T-helper 1 cell treated with Interleukin-12 subunit alpha and Interleukin-12 subunit beta and Interleukin-4 antibody, amounts not matched to agents 30 ng/mL and 1 ng/mL, for 36 hours (primary cell): ENCODE results near the gene DGCR8. TPM values are rescaled to one million over a fixed set of nuclear protein-coding genes. Genes with fewer than 3 reads are reported as not detected.

ENCODE experiments used
- intact Hi-C: fragments of 100-400 bp; cut with micrococcal nuclease; formaldehyde crosslinking; loops from one replicate; pipeline ENCODE4 v1.15.1; 2024
- total RNA-seq: library from RNA; stranded (reverse); gene quantifications from 2 replicates; pipeline ENCODE4 v1.2.3, GENCODE V29; 2022

DGCR8 gene
- total RNA-seq, 1 donor from 2014 or later: 66.1 TPM

- intact Hi-C loops: no loop called here
Observed at GRCh38 chr22:20108757-20109230, 28.8 kb downstream of the DGCR8 start.

DNA sequence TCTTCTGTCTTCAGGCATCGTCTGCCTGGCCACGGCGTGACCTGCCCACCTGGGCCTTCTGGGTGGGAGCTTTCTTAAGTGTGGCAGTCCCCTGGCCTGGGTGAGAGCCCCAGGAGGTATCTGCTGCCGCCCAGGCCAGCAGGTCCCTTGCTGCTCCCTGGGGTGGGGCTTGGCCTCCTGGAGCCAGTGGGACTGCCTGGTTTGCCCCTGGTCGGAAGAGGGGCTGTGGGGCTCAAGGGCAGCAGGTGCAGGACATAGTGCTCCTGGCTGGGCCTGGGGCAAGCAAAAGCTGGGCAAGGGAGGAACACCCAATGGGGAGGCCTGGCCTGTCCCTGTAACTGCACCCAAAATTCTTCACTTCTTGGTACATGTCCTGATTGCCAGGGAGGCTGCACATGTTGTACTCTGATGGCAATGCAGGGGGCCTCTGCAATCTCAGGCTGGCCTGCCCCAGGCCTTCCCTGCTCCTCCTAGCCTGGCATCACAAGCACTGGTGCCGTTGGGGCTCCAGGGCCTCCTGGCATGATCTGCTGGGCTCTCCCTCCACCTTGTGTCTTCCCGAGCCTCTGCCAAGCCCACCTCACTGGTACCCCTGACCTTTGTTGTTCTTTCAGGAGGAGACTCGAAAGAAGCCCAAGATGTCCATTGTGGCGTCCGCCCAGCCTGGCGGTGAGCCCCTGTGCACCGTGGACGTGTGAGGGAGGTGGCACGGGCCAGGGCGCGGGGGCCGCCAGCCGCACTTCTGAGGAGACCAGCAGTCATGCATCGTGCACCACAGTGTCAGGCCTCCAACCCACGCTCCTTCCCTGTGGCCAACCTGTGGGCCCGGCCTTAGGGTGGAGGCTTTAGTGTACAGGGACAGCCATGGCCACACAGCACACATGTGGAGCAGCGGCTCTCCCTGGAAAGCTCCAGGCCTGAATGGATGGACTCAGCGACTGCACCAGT, 29.6 kb downstream of the DGCR8 start:
- intact Hi-C loops: no loop called here

DNA sequence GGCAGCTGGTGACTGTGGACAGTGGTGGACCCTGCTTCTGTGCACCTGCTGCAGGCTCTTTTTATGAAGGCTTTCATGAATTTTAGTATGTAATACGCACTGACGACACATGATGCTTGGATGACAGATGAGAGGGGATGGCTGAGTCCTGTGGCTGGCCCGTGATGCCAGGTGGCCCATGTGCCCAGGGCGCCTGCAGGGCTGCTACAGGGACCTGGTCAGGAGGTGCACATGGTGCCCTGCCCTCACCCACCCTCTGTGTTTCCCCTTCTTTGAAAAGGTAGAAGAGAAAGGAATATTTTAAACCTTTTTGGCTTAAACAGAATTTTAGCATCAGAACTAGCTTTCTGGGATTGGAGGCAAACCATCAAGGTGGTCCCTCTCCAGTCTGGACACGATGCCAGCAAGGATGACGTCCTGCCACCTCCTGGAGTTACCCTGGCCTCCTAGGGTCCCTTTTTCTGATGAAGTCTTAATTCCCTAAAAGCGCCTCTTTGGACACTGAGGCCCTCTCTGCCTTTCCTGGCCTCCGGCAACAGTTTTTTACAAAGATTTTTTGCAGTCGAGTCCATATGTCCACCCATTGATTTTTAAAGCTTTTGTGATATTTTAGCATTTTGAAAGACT, 30.4 kb downstream of the DGCR8 start:
- intact Hi-C loops: no loop called here

- intact Hi-C loops: no loop called here
Observed at GRCh38 chr22:20111045-20111688, 31.1 kb downstream of the DGCR8 start.

DNA sequence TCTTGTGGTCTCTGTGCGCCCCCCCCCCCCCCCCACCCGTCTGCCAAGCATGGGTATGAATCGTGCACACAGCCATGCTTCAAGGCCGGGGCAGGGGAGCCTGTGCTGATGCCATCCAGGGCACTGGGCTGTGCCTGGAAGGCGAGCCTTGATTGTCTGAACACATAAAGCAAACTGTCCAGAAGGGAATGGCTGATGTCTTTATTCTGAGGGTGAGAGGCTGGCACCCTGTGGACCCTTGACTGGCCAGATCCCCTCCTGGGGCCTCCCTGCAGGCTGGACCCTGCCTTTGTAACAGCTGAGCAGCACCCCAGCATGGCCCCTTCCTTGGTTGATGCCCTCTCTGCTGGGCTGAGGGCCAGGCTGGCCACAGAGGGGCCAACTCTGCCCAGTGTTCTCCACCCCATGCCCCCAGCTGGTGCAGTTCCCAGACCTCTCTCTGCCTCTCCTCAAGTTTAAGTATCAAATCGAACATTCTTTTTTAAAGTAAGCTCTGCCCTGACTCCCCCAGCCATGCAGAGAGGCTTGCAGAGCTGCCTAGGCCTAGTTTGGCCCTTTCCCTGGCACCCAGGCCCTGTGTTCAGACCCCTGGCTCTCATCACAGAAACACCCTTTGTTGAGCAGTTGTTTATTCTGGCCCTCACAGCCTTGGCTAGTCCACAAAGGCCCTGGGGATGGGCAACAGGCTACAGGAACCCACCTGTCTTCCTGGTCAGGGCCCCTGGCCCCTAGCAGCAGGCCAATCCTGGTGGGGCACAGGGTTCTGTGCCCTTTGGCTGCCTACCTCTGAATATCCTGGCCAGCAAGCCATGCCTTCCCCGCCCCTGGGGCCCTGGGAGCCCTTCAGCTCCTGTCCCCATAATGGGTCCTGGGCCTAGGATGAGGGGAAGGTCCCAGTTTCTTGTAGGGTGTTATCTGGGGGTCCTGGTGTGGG, 31.9 kb downstream of the DGCR8 start:
- intact Hi-C loops: no loop called here

GRCh38 chr22:20112623-20113511, 32.8 kb downstream of the DGCR8 start:
- intact Hi-C loops: no loop called here

DNA sequence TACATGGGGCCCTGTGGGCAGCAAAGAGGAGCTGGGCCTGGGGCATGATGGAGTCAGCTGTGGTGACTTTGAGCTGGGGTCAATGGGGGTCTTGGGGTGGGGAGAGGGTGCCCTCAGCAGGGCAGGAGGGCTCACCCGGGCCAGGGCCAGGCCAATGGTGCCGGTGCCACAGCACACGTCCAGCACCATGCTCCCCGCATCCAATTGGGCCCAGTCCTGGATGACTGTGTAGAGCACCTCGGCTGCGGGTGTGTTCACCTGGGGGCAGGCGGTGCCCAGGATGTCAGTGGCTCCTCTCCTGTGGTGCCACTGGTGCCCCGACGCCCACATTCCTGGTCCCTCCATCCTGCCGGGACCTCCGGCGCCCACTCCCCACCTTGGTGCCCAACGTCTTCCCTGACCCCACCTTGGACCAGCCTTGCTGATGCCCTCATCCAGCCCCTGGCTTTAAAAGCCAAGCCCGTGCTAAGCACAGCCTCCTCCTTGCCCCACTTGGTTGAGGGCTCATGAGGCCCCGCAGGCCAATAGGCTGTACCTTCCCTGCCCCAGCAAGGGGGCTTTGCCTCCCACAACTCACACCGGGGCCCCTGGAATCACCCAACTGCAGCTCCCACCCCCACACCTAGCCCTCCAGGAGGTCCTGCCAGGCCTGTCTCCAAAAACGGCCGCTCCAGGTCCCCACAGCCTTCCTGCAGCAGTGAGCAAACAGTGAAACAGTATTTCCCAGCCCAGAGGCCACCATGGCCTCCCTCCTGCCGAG, 33.7 kb downstream of the DGCR8 start:
- intact Hi-C loops: no loop called here

DNA sequence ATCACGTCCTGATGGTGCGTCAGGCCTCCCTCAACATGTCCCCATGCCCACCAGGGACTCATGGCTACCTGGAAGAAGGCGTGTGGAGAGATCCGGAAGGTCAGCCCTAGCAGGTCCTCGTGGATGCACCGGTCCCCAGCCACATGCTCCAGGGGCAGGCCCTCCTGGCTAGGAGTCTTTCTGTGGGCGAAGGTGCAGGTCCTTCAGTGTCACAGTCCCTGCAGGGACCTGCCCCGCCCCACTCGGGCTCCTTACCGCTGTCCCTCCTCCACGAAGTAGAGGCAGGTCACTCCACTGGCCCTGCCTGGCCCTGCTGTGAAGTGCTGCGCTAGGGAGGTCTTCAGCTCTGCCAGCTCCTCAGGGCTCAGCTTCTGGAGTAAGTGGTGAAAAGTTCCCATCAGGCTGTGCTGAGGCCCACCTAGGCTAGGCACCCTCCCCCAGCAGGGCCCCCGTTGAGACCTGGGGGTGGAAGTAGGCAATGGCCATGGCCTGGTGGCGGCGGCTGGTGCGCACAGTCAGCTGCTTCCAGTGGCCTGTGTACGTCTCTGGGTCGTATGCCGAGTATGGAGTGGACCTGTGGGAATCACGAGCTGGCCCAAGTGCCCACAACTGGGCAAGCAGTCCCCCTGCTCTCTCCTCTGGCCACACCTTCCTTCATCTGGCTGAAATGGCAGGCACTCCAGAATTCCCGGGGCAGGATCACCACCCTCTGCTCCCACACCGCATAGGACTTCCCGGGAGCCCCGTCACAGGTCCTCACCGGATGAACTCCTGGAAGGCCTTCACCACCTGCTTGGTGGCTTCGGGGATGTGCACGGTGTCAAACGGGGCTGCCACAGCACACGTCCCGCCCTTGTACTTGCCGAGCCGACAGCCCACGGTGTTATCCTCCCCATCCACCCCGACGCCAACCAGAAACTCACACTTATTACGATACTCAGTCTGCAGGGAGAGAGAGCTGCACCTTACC, 34.8 kb downstream of the DGCR8 start:
- intact Hi-C loops: loop anchor here (5.0 kb wide), 2 partner anchors 393 to 992 kb away; partner anchors contain the start of genes DGCR2 and MED15

DNA sequence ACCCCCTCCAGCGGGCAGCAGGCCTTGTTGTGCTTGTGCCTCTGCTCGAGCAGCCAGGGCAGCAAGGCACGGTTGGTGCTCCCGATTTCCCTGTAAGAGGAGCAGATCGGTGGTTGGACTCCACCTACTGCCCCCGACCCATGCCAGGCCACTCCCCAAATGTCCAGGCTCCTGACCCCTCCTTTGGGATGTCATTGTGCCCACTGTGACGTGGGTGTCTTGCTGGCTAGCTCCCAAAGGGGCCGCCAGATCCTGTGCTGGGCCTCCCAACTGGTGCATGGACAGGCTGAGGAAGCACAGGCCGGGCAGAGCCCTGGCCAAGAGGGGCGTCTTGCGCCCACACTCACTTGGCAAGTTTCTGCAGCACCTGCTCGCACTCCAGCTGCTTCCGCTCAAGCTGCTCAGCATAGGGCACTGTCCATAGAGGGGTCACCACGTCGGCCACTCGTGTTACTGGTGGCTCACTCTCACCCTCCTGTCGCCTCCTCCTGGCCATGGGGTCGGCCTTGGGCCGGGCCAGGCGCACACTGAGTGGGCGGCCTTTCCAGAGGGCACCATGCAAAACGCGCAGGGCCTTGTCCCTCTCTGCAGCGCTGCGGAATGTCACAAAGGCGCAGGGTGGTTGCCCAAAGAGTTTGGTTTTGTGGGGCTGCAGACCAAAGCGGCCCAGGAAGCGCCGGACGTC, 35.8 kb downstream of the DGCR8 start, which contains the start of gene RANBP1:
Gene RANBP1, plus strand, starts transcription at position 414 of the 685 bp plus-strand sequence. Its CDS starts 81 bp downstream, at position 495.
- intact Hi-C loops: loop anchor here (2.0 to 5.0 kb wide), 4 partner anchors 261 to 994 kb away; partner anchors contain the start of genes DGCR2, GNB1L, MED15 and PI4KA

GRCh38 chr22:20116376-20116950, 36.4 kb downstream of the DGCR8 start:
- intact Hi-C loops: loop anchor here (2.0 to 5.0 kb wide), 4 partner anchors 262 to 994 kb away; partner anchors contain the start of genes DGCR2, GNB1L, MED15 and PI4KA

GRCh38 chr22:20116951-20117632, 37.1 kb downstream of the DGCR8 start, which contains the start of gene TRMT2A:
TSS of gene TRMT2A (minus strand) at chr22:20117226. CDS start at chr22:20116906, 320 bp downstream.
- intact Hi-C loops: loop anchor here (1.0 to 5.0 kb wide), 12 partner anchors 14 to 995 kb away; partner anchors contain the start of genes ARVCF, DGCR2, DGCR6L and DGCR8

DNA sequence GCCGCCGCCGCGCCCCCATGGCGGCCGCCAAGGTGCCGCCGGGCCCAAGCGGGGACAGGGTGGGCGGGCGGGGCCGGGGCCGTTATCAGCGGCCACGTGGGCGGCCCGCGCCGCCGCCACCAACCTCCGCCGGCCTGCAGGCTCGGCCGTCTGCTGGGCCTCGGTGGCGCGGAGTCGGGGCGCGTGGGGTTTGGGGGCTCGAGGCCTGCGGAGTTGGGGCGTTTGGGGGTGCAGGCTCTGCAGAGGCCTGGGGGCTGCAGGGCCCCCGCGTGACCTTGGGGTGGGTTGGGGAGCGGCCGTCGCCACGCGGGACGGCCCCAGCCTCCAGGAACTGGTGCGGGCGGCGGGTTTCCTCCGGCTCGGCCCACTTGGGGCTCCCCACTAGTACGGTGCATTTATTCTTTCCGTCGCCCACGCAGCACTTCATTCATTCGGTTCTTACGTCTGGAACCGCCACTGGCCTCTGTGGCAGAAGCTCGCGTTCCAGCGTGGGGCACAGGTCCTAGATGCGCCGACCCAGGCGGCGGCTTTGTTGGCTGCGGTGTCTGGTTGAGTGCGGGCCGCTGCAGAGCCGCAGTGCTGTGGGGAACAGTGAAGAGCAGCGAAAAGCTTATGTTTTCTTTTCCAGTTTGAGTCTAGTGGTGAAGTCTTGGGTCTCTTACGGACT, 37.7 kb downstream of the DGCR8 start:
- intact Hi-C loops: loop anchor here (1.0 to 5.0 kb wide), 12 partner anchors 14 to 995 kb away; partner anchors contain the start of genes ARVCF, DGCR2, DGCR6L and DGCR8

DNA sequence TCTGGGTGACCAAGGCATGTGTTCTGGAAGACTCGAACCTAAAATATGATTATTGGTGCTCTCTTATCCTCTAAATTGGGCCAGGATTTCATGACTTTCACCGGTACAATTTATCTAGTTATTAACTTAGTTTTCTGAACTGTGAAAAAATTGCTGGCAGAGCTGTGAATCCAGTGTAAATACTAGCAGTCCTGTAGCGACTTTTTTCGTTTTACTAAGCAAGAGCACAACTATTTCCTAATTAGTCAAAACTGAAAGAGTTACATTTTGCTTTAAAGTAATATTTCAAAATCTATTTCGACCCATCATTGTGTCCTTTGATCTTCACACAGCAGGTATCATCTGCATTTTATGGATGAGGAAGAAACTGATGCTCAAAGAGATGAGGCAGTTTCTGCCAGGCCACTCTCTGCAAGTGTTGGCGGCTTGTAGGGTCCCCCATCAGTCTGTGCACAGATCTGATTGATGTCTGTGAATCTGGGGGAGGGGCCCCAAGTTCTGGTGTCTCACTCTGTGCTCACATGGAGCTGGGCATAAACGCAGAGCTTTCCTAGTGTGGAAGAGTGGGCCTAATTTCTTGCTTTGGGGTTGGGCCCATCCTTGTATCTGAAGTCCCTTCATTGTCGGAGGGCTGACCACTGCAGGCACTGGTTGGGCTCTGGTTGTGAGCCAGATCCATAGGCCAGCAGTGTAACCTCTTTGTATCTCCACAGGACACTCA, 38.4 kb downstream of the DGCR8 start:
- intact Hi-C loops: loop anchor here (5.0 kb wide), 2 partner anchors 389 to 996 kb away; partner anchors contain the start of genes DGCR2 and MED15

DNA sequence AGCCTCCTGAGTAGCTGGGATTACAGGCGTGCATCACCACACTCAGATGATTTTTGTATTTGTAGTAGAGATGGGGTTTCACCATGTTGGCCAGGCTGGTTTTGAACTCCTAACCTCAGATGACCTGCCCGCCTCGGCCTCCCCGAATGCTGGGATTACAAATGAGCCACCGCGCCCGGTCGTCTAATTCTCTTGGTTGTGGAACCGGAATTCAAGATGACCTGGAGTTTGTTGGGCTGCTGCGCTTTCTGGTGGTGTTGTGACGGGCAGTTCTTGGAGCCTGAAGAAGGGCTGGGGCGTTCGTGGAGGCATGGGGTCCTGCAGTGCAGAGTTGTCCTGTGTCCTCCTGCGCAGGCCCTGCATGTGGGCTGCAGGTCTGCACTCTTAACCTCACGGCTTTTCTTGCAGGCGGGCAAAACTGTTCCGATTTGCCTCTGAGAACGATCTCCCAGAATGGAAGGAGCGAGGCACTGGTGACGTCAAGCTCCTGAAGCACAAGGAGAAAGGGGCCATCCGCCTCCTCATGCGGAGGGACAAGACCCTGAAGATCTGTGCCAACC, 41.9 kb downstream of the DGCR8 start:
- intact Hi-C loops: no loop called here
